COLO668 (cell line): ENCODE measurements around the gene VARS2.

Experiments used
- DNase-seq: peaks from one replicate; lab custom pipeline; 2025; ENCODE audit not compliant: unreplicated experiment; lab: John Stamatoyannopoulos, UW

The VARS2 gene

DNA sequence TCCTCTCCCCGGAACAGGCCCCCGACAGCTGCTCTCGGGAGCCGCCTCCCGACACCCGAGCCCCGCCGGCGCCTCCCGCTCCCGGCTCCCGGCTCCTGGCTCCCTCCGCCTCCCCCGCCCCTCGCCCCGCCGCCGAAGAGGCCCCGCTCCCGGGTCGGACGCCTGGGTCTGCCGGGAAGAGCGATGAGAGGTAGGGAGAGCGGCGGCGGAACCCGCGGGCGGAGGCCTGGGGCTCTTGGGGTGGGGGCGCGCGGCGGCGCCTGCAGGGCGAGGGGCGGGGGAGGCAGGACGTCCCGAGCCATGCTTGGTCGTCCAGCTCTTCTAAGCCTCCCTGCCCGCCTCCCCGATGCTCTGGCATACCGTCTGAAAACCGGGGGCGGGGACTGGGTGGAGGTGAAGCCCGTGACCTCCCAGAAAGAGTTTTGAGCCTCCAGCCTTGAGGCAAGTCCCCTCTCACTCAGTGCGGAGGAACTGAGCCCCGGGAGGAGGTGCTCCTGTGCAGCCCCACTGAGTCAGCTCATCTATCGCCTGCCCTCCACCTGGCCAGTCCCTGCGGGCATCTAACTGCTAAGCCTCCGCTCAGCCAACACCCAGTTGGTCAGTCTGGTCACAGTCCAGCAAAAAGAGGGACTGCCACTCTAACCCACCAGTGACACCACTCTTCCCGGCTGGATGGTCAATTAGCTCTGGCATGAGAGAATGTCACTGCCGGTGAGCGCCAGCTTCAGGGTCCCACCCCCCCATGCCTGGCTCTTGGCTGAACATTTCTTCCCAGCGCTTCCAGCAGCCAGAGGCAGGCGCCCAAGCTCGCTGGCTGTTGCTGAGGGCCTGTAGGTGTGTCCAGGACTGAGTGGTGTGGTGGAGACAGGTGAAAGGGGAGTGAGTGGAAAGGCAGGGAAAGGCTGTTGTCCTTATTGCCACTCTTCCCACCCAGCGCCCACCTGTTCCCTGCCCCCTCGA, 29.2 kb upstream of the VARS2 start:
- peak; percentile 32 for DNase-seq

DNA sequence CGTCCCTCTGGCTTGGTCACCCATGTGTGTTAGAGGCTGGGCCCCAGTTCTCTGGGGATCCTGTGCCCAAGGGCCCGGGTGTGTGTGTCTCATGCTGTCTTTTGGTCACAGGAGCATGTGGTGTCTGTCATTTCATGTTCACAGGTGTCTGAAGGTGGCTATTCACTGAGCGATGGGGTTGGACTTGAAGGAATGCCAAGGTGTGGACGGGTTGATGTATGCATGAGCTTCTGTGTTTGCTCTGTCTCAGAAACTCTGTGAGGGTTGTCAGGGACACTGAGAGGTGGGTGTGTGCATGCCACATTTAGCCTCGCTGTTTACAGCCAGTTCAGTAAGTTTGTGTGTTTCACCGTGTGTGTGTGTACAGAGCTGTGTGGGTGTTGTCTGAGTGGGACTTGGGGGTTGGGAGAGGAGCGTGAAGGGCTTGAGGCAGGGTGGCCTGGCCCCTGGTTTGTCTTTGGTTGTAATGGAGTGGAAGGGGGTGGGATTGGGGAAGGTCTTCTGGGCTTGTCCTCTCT, 28.5 kb upstream of the VARS2 start:
- DNase-seq: peak; percentile 32

DNA sequence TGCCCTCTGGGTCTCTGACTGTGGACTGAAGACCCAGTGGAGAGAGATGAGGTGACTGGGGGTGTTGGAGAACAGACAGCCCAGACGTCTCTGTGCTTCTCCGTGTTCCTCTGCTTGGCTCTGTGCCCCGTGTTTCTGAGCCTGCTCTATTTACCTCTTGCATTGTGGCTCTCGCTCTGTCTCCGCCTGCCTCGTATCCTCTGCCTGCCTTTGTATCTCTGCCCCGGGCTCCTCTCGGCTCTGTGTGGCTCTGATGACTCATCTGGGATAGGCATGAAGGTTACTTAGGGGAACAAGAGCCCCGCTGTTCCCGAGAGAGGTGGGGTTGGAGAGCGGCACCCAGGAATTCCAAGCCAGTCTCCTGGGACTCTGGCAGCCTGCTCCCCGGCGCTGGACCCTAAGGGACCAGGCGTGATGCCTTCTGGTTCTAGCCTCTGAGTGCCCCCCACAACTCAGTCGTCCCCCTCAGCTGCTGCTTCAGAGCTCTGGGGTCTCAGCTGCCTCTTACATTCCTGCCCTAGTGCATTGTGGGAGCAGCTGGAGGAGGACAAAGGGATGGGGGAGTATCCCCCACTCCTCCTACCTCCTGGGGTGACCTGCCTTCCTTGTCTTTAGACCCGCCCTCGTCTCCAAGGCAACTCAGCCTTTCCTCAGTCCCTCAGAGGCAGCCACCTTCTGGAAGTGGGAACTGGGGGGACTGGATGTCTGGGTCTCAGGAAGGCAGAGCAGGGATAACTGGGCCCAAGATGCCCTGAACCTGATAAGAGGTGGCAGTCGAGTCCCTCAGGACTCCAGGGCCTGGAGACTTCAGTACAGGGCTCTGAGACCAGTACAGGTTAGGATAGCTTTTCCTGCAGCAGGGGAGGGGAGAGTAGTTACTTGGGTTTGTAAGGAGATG, 27.8 kb upstream of the VARS2 start:
- DNase-seq: peak; percentile 50

DNA sequence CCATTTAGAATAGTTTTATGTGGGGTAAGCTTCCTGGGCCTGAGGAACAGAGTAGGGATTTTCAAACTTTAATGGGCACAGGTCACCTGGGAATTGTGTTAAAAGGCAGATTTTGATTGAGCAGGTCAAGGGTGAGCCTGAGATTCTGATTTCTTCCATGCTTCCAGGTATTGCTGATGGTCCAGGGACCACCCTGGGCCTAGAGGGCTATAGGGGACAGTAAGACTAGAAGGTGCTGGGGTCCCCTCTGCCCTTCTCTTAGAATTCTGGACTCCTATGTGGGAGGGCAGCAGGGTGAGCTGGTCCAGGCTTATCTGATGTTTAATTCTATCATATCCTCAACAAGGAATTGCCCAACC, 27.2 kb upstream of the VARS2 start:
- DNase-seq: no peak

DNA sequence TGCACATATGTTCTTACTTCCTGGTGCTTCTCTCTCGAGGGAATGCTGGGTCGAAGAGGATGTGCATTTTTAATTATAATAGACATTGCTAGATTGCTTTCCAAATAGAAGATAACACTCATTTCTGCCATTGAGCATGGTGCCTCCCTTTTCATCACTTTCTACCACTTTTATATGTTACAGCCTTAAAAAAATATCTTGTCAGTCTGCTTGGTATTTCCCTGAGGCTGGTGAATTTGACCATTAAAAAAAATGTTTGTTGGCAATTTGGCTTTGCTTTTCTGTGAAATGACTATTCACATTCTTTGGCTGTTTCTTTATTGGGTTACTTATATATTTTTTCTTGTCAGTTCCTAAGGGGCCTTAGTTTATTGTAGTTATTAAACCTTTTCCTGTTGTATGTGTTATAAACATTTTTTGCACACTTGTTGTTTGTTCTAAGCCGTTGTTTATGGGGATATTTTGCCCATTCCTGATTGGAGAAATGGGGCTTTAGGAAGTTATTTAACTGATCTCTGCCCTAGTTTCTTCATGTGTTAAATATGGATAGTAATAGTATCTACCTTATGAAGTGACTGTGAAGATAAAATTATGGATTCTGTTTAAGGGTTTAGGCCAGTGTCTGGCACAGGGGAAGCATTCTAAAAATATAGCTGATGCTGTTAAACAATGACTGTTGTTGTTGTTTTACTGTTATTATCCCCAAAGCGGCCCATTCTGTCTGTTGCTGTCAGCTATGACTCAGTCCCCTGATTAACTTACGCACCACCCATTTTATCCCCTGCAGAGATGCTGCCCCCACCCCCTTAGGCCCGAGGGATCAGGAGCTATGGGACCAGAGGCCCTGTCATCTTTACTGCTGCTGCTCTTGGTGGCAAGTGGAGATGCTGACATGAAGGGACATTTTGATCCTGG, 25.9 kb upstream of the VARS2 start:
- DNase-seq: no peak

DNA sequence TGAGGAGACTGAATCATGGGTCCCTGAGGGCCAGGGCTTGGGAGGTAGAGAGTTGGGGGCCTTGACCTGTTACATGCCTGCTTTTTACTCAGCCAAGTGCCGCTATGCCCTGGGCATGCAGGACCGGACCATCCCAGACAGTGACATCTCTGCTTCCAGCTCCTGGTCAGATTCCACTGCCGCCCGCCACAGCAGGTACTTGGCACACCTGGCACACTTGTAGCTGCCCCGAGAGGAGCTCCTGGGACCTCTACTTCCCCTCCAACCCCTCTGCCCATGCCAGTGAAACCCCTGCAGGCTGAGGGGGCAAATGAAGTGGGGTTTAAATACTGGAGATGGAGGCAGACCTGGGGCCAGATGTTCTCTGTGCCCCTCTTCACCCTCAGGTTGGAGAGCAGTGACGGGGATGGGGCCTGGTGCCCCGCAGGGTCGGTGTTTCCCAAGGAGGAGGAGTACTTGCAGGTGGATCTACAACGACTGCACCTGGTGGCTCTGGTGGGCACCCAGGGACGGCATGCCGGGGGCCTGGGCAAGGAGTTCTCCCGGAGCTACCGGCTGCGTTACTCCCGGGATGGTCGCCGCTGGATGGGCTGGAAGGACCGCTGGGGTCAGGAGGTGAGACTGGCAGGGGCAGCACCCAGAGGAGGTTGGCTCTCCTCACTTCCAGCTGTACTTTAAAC, 25.1 kb upstream of the VARS2 start:
- DNase-seq: no peak

DNA sequence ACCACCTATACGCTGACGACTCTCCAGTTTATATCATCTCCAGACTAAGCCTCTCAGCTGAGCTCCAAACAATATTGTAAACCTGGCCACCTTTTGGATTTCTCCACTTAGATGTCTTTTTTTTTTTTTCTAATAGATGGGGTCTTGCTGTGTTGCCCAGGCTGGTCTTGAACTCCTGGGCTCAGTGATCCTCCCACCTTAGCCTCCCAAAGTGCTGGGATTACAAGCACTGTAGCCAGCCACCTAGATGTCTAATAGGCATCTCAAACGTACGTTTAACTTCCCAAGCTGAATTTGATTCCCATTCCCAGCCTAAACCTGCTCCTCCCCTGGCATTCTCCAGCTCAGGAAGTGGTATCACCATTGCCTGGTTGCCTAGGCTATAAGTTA, 24.5 kb upstream of the VARS2 start:
- no peak for DNase-seq

DNA sequence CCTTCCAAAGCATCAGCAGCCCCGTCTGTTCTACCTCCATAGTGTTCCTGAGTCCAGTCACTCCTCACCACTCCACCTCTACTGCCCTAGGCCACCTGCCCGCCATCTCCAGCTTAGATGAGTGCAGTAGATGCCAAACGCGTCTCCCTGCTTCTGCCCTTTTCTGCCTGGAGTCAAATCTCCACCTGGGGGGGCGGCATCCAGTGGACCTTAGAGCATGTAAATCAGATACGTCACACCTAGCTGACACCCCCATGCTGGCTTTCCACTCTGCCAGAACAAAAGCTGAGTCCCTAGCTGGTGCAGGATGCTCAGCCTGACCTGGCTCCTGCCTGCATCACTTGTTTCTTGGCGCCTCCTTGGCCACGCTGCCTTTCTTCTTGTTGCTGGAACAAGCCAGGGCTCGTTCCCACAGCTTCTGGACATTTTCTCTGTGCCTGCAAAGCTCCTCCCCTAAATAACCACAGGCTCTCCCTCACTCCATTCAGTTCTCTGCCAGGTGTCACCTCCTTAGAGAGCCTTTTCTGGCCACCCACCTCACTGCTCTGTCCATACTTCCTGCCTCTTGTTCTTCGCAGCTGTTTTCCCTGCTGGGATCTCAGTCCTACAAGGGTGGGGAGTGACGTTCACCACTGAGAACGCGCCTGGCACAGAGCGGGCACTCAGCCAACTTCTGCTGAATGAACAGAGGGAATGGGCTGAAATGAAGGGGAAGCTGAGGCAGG, 24.0 kb upstream of the VARS2 start:
- DNase-seq: no peak

DNA sequence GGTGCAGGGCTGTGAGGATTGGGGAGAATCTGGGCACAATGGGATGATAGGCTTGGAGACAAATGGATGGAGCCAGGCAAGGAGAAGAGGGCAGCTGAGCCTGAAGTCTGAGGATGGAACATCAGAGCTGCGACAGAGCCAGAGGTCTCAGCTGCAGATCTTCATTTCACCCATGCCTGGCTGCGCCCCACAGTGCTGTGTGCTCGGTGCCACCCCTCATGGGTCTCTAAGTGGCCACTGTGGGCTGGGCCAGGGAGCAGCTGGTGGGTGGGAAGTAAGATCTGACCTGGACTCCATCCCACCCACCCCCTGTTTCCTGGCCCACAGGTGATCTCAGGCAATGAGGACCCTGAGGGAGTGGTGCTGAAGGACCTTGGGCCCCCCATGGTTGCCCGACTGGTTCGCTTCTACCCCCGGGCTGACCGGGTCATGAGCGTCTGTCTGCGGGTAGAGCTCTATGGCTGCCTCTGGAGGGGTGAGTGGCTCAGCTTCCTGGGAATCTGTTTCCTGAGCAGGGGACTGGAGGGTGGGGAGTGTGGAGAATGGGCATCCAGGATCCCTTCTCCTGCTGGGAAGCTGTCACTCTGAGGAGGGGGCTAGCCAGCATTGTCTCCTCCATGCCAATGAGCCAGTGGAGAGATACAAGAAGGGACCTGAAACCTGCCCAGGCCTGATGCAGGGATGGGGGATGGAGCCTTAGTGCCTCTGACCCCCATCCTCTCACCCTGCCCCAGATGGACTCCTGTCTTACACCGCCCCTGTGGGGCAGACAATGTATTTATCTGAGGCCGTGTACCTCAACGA, 23.2 kb upstream of the VARS2 start:
- no peak for DNase-seq

DNA sequence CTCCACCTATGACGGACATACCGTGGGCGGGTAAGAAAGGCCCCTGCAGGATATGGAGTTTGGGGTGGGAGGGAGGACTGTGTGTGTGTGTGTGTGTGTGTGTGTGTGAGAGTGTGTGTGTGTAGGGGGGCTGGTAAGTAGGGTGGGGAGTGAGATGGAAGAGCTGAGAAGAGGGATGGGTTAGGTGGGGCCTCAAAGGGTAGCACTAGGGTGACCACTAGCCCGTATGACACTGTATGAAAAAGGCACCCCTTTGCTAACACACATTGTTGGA, 22.7 kb upstream of the VARS2 start:
- DNase-seq: no peak

DNA sequence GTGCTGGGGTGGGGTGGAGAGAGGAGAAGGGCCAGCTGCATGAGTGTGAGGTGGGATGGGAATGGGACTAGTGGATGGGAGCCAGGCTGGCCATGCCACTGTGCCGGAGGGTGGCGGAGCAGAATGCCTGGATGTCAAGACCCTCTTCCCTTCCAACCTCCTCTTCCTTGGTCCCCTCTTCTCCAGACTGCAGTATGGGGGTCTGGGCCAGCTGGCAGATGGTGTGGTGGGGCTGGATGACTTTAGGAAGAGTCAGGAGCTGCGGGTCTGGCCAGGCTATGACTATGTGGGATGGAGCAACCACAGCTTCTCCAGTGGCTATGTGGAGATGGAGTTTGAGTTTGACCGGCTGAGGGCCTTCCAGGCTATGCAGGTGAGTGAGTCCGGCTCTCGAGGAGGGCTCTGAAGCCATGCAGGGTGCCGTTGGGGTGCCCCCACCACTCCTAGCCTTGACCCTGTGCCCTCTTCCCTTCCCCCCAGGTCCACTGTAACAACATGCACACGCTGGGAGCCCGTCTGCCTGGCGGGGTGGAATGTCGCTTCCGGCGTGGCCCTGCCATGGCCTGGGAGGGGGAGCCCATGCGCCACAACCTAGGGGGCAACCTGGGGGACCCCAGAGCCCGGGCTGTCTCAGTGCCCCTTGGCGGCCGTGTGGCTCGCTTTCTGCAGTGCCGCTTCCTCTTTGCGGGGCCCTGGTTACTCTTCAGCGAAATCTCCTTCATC, 22.1 kb upstream of the VARS2 start:
- no peak for DNase-seq

DNA sequence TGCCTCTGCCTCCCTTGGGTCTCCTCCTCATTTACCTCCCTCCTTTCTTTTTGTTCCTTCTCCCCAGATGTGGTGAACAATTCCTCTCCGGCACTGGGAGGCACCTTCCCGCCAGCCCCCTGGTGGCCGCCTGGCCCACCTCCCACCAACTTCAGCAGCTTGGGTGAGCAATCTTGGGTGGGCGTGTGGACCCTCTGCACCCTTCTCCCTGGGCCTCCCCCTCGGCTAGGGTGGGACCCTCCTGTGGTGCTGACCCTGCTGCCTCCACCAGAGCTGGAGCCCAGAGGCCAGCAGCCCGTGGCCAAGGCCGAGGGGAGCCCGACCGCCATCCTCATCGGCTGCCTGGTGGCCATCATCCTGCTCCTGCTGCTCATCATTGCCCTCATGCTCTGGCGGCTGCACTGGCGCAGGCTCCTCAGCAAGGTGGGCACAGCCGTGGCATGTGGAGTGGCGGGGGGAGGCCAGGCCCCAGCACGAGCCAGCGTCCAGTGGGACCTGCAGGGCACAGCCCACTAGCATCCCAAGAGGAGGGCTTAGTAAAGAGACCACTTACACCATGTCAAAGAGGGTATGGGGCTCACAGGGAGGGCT, 20.9 kb upstream of the VARS2 start:
- no peak for DNase-seq

DNA sequence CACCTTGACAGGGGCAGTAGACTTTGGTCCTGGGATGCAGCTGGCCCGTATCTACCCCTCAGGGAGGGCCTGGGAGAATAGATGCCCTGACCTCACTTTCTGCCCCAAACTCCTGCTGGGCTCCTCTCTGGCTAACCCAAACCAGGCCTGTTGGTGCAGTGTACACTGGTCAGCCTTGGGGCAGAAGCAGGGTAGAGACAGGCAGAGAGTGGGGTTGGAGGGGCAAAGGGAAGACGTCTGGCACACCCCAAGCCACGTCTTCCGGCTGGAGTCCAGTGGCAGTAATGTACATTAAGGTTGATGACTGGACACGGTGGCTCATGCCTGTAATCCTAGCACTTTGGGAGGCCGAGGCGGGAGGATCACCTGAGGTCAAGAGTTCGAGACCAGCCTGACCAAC, 20.4 kb upstream of the VARS2 start:
- DNase-seq: no peak

DNA sequence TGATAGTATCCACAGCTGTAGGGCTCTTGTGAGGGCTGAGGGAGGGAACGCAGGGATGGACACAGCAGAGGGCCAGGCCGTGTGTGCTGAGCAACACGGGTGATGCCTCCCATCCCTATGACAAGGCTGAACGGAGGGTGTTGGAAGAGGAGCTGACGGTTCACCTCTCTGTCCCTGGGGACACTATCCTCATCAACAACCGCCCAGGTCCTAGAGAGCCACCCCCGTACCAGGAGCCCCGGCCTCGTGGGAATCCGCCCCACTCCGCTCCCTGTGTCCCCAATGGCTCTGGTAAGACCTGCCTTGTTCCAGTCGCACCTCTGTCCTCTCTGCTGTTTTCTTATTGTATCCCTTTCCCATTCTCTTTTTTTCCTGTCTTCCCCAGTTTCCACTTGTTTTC, 19.7 kb upstream of the VARS2 start:
- DNase-seq: no peak

DNA sequence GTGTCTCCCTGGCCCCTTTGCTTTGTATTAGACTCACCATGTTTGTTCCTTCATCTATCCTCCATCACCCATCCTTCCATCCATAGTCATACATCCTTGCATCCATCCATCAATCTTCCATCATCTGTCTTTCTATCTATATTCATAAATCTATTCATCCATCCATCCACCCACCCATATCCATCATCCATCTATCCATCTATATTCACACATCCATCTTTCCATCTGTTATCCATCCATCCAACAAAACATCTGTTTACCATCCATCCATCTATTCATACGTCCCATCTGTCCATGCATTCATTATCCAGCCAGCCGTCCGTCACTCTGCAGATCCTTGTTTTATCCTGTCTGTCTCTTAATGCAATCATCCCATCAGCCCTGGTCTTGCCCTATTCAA, 19.1 kb upstream of the VARS2 start:
- no peak for DNase-seq

DNA sequence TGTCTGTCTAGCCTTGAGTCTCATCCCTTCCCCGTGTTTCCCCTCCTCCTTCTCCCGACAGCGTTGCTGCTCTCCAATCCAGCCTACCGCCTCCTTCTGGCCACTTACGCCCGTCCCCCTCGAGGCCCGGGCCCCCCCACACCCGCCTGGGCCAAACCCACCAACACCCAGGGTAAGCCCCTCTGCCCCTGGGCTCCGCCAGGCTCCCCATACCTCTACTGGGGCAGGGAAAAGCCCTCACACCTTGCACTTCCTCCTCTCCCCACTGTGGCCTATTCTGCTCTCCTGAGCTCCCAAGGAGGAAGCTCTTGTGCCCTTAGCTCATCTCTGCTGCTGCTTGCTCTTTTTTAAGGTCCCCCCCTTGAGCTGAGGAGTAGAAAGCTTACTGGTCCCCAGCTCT, 18.7 kb upstream of the VARS2 start:
- DNase-seq: no peak

DNA sequence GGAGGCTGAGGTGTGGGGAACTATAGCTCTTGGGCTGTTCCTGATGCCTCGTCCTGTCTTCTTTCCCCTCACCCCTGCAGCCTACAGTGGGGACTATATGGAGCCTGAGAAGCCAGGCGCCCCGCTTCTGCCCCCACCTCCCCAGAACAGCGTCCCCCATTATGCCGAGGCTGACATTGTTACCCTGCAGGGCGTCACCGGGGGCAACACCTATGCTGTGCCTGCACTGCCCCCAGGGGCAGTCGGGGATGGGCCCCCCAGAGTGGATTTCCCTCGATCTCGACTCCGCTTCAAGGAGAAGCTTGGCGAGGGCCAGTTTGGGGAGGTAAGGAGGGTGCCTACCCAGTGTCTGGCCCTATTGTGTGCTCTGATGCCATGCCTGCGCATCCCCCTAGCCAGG, 17.5 kb upstream of the VARS2 start:
- DNase-seq: no peak

DNA sequence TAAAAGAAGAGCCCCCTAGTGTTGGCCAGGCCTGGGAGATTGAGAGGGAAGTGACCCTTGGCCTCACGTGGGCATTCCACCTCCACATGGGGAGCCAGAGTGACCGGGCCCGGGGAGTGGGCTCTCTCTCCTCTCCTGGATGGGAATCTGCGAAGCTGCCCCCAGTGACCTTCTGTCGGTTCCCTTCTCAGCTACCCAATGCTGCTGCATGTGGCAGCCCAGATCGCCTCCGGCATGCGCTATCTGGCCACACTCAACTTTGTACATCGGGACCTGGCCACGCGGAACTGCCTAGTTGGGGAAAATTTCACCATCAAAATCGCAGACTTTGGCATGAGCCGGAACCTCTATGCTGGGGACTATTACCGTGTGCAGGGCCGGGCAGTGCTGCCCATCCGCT, 16.2 kb upstream of the VARS2 start:
- DNase-seq: no peak
